NCI-H146 treated with DMSO at 0.1 percent for 48 hours (cell line): Measurements from ENCODE around the gene B3GNT7.
"Not testable (repeated sequence)": the region's sequence is repeated elsewhere in the genome, so short reads cannot be mapped to it uniquely, and the experiment has no call there.

Experiments
- DNase-seq: peaks from one replicate; lab custom pipeline; 2025; ENCODE audit not compliant: unreplicated experiment; lab: John Stamatoyannopoulos, UW

Gene B3GNT7

GRCh38 chr2:231423176-231423575, 27.7 kb downstream of the B3GNT7 start:
- no peak for DNase-seq

- no peak for DNase-seq
These were observed 29.8 kb downstream of the B3GNT7 start for GRCh38 chr2:231425291-231425810.

- DNase-seq, result peak; percentile 43
These were observed 30.5 kb downstream of the B3GNT7 start for GRCh38 chr2:231425811-231426703.

GRCh38 chr2:231427116-231427515, 31.6 kb downstream of the B3GNT7 start:
- DNase-seq, result no peak

GRCh38 chr2:231429152-231429551, 33.6 kb downstream of the B3GNT7 start:
- DNase-seq, result no peak

- DNase-seq, result no peak
These were observed 34.4 kb downstream of the B3GNT7 start for GRCh38 chr2:231429901-231430300.

DNA sequence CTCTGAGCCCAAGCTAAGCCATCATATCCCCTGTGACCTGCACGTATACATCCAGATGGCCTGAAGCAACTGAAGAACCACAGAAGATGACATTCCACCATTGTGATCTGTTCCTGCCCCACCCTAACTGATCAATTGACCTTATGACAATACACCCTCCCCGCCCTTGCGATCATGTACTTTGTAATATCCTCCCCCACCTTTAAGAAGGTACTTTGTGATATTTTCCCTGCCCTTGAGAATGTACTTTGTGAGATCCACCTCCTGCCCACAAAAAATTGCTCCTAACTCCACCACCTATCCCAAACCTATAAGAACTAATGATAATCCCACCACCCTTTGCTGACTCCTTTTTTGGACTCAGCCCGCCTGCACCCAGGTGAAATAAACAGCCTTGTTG, 34.9 kb downstream of the B3GNT7 start:
- not testable (repeated sequence) for DNase-seq

DNA sequence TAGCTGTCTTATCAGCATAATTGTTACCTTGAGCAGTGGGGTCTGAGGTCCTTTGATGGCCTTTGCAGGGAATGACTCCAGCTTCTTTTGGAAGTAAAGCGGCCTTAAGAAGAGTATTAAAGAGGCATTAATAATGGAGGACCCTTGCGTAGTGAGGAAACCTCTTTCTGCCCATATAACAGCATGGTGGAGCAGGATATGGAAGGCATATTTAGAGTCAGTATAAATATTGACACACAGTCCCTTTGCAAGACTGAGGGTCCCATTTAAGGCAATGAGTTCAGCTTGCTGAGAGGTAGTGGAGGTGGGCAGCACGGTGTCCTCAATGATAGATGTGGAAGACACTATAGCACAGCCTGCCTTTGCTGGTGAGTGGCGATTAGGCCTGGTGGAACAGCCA, 36.1 kb downstream of the B3GNT7 start:
- DNase-seq, result no peak

GRCh38 chr2:231433990-231434389, 38.5 kb downstream of the B3GNT7 start:
- no peak for DNase-seq

DNA sequence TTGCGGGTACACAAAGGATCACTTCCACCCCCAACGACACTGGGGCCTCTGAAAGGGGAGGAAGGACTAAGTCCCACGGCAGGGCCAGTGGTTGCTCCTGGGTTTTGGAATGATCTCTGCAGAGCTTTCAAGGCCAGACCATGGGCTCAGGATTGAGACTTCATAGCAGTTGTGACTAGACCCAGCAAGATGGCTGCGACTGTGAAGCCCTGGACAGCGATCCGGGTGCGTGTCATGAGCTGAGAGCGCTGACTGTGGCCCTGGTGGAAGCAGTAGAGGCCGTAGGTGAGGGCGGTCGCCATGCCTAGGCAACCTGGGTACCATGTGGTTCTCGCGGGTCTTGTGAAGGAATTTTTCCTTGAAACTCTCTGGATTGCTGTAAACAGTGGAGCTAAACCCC, 41.4 kb downstream of the B3GNT7 start:
- no peak for DNase-seq

GRCh38 chr2:231449503-231450054, 54.1 kb downstream of the B3GNT7 start:
- no peak for DNase-seq

DNA sequence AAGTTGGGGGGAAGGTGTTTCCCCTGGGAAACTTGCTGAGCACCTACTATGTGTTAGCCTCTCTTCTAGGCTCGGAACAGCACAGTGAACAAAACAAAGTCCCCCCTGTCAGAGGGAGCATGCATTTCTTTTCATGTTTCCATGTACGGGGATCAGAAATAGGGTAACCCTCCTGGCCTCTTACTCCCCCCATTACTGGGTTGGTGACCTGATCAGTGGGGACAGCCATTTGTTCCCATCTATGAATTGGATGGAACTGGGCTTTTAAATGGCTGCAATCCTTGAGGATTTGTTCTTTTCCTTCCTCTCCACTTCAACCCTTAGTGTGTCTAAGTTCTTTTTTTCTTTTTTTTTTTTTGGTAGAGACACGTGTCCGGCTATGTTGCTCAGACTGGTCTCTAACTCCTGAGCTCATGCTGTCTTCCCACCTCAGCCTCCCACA, 55.1 kb downstream of the B3GNT7 start:
- no peak for DNase-seq
